ENCODE results near the gene HTR6.

Gene HTR6

GRCh38 chr1:19657511-19657910 lies 7.2 kb upstream of the HTR6 start:
- no peak for DNase-seq

DNA sequence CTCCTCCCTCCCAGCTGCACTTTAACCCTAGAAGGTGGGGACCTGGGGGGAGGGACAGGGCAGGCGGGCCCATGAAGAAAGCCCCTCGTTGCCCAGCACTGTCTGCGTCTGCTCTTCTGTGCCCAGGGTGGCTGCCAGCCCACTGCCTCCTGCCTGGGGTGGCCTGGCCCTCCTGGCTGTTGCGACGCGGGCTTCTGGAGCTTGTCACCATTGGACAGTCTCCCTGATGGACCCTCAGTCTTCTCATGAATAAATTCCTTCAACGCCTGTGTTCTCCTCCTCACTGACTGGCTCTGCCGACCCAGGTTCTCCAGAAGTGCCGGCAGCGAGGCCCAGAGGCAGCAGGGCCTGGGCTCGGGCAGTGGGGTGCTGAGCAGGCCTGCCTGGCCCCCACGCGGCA lies 6.5 kb upstream of the HTR6 start:
- no peak for DNase-seq

DNA sequence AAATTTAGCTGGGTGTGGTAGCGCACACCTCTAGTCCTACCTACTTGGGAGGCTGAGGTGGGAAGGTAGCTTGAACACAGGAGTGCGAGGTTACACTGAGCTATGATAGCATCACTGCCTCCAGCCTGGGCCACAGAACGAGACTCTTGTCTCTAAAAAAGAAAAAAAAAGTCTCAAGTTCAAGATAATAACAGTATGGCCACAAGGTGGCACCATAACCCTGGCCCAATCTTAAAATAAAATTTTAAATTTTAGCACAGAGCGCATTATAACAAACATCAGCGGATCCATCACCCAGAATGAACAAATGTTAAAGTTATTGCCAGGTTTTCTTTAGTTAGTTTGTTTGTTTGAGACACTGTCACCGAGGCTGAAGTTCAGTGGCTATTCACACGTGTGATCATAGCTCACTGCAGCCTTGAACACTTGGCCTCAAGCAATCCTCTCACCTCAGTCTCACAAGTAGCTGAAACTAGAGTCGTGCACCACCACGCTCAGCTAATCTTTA lies 2.9 kb upstream of the HTR6 start:
- peak; percentile 57 for DNase-seq

DNA sequence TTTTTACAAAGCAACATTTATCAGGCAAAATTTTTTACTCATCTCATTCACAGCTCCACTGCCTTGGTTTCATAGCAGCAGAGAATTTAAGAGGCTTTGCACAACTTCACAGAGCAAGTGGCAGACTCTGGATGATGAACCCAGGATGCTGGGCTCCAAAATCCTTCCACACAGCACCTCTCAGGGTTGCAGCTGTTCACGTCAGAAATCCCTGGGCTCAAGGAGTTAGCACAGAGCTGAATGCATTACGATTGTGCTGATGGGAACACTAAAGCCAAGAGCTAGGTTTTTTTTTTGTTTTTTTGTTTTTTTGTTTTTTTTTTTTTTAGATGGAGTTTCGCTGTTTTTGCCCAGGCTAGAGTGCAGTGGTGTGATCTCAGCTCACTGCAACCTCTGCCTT lies 2.4 kb upstream of the HTR6 start:
- DNase-seq = no peak

DNA sequence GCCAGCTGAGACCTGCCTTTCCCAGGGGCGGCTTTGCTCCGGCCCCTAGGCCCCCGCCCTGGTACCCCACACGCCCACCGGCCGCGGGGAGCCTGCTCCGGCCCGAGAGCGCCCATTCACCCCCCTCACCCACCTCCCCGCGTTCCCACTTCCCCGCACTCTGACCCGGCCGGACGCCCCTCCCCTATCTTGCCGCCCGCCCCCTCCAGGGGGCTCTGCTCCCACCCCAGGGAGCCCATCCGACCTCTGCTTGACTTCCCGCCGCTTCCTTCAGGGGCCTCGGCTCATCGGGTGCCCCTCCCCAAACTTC lies 466 bp downstream of the HTR6 start:
- DNase-seq = no peak

DNA sequence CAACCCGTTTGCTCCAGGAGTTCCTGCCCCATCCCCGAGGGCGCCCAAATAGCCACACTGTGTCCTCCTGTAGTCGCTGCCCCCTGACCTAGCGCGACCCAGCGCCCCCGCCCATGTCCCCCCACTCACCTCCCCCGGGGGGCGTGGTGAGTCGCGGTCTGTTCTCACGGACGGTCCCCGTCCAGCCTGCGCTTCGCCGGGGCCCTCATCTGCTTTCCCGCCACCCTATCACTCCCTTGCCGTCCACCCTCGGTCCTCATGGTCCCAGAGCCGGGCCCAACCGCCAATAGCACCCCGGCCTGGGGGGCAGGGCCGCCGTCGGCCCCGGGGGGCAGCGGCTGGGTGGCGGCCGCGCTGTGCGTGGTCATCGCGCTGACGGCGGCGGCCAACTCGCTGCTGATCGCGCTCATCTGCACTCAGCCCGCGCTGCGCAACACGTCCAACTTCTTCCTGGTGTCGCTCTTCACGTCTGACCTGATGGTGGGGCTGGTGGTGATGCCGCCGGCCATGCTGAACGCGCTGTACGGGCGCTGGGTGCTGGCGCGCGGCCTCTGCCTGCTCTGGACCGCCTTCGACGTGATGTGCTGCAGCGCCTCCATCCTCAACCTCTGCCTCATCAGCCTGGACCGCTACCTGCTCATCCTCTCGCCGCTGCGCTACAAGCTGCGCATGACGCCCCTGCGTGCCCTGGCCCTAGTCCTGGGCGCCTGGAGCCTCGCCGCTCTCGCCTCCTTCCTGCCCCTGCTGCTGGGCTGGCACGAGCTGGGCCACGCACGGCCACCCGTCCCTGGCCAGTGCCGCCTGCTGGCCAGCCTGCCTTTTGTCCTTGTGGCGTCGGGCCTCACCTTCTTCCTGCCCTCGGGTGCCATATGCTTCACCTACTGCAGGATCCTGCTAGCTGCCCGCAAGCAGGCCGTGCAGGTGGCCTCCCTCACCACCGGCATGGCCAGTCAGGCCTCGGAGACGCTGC lies 1.1 kb downstream of the HTR6 start:
- DNase-seq = no peak

- no peak for DNase-seq
These were observed 4.2 kb downstream of the HTR6 start for GRCh38 chr1:19668888-19669287.

DNA sequence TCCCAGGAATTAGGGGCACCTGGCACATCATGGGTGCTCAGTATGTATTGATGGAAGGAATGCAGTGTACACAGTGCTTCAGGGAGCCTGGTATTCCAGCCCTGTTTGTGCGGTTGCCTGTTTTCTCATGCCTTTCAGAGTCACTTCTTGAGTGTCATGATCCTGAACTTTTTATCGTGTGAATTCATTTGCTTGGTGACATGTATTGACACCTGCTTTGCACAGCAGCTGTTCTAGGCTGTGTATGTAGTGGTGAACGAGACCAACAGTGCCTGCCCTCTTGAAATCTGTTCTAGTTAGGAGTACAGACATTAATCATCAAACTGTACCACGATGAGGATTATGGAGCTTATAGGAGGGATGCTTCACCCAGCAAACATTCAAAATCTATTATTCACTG lies 6.1 kb downstream of the HTR6 start:
- no peak for DNase-seq

DNA sequence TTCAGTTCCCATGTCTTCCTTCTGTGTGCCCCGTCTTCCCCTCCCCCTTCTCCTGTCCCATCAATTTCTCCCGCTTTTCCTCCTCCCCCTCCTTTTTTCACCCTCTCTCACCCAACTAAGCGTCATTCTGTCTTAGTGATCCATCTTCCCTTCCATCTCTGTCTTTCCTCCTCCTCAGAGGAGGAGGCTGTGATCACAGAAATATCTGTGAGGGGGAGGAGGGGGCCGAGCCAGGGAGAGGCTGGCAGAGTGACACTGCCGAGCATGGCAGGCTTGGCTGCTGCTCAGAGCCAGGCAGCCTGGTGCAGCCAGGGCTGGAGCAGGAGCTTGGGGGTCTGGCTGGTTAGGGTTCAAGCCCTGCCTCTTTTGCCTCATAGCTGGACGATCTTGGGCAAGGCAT lies 7.6 kb downstream of the HTR6 start:
- DNase-seq = no peak

GRCh38 chr1:19675797-19676196 lies 11.1 kb downstream of the HTR6 start:
- no peak for DNase-seq

DNA sequence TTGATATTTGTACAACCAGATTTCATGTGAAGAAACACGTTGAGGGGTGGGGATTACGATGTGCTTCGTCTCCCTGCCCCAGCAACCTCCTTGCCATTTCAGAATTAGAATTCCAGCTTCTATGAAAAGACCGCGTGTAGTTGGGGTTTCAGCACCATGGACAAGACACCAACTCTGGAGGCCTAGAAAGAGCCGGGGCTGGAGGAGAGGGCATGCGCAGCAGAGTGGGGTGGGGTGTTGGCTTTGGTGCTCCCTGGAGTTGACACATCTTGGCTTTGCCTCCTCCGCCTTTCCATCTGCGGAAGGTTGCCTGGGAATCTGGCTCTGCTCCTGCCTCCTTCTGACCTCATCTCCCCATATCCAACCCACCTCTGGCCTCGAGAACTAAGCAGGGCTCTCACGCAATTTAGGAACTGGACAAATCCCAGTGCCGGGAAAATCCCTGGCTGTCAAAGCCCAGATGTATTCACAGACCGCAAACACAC lies 11.8 kb downstream of the HTR6 start:
- DNase-seq = peak; percentile 55

DNA sequence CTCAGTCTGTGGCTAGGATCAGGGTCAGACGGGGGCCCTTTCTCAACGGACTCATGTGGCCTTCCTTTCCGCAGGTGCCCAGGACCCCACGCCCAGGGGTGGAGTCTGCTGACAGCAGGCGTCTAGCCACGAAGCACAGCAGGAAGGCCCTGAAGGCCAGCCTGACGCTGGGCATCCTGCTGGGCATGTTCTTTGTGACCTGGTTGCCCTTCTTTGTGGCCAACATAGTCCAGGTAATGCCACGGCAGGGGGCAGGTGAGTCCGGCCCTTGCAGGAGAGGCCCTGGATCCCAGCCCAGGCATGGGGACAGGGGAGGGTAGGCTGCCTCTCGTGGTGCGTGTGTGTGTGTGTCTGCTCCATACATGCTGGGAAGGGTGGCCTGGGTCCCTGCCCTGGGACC lies 13.8 kb downstream of the HTR6 start:
- DNase-seq = no peak

DNA sequence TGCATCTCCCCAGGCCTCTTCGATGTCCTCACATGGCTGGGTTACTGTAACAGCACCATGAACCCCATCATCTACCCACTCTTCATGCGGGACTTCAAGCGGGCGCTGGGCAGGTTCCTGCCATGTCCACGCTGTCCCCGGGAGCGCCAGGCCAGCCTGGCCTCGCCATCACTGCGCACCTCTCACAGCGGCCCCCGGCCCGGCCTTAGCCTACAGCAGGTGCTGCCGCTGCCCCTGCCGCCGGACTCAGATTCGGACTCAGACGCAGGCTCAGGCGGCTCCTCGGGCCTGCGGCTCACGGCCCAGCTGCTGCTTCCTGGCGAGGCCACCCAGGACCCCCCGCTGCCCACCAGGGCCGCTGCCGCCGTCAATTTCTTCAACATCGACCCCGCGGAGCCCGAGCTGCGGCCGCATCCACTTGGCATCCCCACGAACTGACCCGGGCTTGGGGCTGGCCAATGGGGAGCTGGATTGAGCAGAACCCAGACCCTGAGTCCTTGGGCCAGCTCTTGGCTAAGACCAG lies 14.3 kb downstream of the HTR6 start:
- DNase-seq = no peak

- no peak for DNase-seq
These were observed 15.0 kb downstream of the HTR6 start for GRCh38 chr1:19679691-19680090.

DNA sequence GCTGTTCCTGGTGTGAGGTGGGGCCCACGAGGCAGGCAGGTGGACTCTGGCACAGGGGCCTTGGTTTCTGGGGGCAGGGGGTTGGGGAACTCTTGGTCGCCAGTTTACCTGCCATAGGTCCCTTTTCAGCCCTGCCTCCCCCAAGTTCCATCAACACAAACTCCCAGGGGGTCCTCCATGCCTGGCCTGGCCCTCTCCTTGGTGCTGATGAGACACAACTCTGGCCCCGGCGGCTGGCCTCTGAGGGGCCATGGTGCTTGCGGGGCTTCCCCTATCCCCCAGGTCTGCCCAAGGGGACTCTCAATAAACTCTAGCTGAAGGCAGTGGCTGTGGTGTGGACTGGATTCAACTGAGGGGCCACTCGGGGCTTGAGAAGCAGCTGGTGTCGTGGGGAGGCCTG lies 16.0 kb downstream of the HTR6 start:
- DNase-seq = no peak

- DNase-seq = no peak
These were observed 17.6 kb downstream of the HTR6 start for GRCh38 chr1:19682257-19682656.

DNA sequence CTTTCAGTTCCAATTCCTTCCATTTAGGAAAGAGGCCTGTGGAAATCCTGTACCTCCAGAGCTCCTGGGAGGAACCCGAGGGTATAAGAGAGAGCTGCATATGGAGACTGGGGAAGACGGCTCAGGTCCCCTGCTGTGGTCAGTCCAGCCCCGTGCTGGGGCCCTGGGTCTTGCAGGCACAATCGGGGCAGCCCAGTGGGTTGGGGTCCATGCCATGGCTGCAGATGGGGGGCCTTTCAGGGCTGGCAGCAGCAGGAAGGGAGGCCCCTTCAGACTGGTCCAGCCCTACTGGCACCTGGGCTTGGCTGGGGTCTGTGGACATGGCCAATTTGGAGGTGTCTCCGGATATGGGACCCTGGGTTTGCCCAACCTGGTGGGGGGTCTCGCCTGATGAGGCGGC lies 18.2 kb downstream of the HTR6 start:
- DNase-seq = no peak

GRCh38 chr1:19683351-19683750 lies 18.7 kb downstream of the HTR6 start:
- DNase-seq = no peak

GRCh38 chr1:19684677-19685076 lies 20.0 kb downstream of the HTR6 start:
- no peak for DNase-seq

DNA sequence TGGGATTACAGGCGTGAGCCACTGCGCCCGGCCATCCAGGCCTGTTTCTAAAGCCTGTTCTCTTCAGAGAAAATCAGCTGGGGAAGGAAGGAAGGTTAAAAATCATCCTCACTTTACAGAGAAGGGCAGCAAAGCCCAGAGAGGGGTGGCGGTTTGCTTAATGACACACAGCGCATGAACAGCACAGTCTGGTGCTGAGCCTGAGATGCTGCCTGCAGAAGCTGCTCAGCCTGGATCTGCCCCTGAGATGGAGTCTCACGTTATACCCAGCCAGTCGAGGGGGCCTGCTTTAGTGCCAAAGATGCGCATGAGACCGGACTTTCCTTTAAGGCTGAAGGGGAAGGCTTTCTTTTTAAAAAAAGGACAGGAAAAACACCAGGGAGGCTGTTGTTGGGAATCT lies 21.3 kb downstream of the HTR6 start:
- no peak for DNase-seq

DNA sequence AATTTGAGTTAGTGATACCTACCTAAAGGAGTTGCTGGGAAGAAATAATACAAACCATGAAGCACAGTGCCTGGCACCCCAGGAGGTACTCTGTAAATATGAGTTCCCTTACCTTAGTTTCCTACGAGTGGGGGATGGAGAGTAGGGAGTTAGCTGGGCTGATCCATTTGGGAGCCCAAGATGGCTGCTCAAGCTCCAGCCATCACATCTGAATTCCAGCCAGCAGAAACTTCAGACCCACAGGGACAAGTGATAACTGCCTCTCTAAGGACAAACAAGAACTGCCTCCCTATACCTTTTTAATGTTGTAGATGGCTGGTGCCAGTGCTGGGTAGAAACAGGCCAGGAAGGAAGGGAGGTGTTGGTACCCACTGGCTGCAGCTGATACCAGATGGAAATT lies 22.7 kb downstream of the HTR6 start:
- DNase-seq = no peak

DNA sequence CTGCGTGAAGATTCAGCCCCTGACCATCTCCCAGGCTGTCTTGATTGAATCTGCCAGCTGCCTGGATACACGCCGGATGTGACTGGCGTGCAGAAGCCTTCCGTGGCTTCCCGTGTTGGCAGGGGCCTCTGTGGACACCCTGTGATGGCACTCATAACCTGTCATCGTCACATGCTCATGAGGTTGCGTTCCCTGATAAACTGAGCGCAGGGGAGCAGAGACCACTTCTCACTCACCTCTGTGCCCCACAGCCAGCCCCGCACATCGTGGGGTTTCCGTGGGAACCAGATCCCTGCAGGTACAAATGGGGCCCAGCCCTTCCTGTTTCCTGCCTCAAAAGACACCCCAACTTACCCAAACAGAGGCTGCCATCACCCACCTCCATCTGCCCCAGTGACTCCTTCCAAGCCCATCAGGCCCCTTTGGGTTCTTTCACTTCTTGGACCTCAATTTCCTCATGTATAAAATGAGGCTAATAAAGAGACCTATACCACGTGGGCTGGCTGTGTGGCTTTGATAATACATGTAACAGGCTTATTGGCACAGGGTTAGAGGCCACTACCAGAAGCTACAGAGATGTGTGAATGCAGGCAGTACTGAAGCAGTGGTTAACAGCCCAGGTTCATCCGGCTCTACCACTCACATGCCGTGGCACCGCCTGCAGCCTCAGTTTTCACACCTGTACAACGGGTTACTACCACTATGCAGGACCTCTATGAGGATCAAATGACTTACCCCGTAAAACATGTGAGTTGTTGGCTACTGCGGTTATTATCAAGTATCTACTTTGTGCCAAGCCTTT lies 23.6 kb downstream of the HTR6 start:
- no peak for DNase-seq

GRCh38 chr1:19689085-19689757 lies 24.5 kb downstream of the HTR6 start:
- no peak for DNase-seq
